GM18526 (cell line): ENCODE measurements around the gene ARMC5.
A peak's percentile ranks its signal among the peaks of the same experiment; 100 is the strongest.

ENCODE experiments used
- POLR2A ChIP-seq: IDR thresholded peaks from 3 replicates; pipeline ENCODE4 v1.6.1; 2011; ENCODE audit not compliant: insufficient read length; ENCODE audit errors: extremely low read depth

The ARMC5 gene

GRCh38 chr16:31458844-31459686 lies at the start of gene ARMC5:
TSS of gene ARMC5 (plus strand) at chr16:31459501. CDS start at chr16:31459525, 24 bp downstream.
- peak; percentile 86 for TF ChIP-seq POLR2A

- TF ChIP-seq POLR2A, result no peak
Measured at GRCh38 chr16:31410082-31410481, 49.2 kb upstream of the ARMC5 start.

- no peak for TF ChIP-seq POLR2A
Measured at GRCh38 chr16:31411024-31411844, 48.1 kb upstream of the ARMC5 start.

- TF ChIP-seq POLR2A, result no peak
Measured at GRCh38 chr16:31412750-31413149, 46.6 kb upstream of the ARMC5 start.

- TF ChIP-seq POLR2A, result no peak
Measured at GRCh38 chr16:31413381-31413780, 45.9 kb upstream of the ARMC5 start.

- TF ChIP-seq POLR2A, result no peak
Measured at GRCh38 chr16:31413943-31414342, 45.4 kb upstream of the ARMC5 start.

- TF ChIP-seq POLR2A, result no peak
Measured at GRCh38 chr16:31414706-31415105, 44.6 kb upstream of the ARMC5 start.

- no peak for TF ChIP-seq POLR2A
Measured at GRCh38 chr16:31416371-31416770, 42.9 kb upstream of the ARMC5 start.

- TF ChIP-seq POLR2A, result no peak
Measured at GRCh38 chr16:31417916-31418315, 41.4 kb upstream of the ARMC5 start.

- no peak for TF ChIP-seq POLR2A
Measured at GRCh38 chr16:31420037-31420436, 39.3 kb upstream of the ARMC5 start.

- no peak for TF ChIP-seq POLR2A
Measured at GRCh38 chr16:31421587-31421986, 37.7 kb upstream of the ARMC5 start.

- TF ChIP-seq POLR2A, result no peak
Measured at GRCh38 chr16:31423241-31423640, 36.1 kb upstream of the ARMC5 start.

GRCh38 chr16:31423801-31424200 lies 35.5 kb upstream of the ARMC5 start:
- TF ChIP-seq POLR2A, result no peak

- TF ChIP-seq POLR2A, result no peak
Measured at GRCh38 chr16:31427441-31428278, 31.6 kb upstream of the ARMC5 start.

GRCh38 chr16:31428279-31428597 lies 31.1 kb upstream of the ARMC5 start, which contains the start of gene COX6A2:
TSS of gene COX6A2 (minus strand) at chr16:31428360. CDS start at chr16:31428325, 35 bp downstream.
- no peak for TF ChIP-seq POLR2A

GRCh38 chr16:31428638-31429247 lies 30.6 kb upstream of the ARMC5 start:
- TF ChIP-seq POLR2A, result no peak
